Cardiac septum (tissue), 1 donor: ENCODE measurements around the gene AFF3. TPM values are rescaled to one million over a fixed set of nuclear protein-coding genes. Genes with fewer than 3 reads are reported as not detected.
"Not testable (repeated sequence)": the region's sequence is repeated elsewhere in the genome, so short reads cannot be mapped to it uniquely, and the experiment has no call there.

ENCODE experiments used
- DNase-seq: peaks from one replicate; pipeline ENCODE4 v3.0.0-alpha.2; 2020; ENCODE audit warnings: low spot score
- intact Hi-C: fragments of 100-400 bp; cut with DNase I; formaldehyde crosslinking; loops from one replicate; pipeline ENCODE4 v1.14.0; 2022
- total RNA-seq: library from RNA; stranded (reverse); fragmentation: NEBNext Ultra II Directional; extraction: Animal tissue kit (Norgen Biotek cat#: 25700); gene quantifications from one replicate; pipeline ENCODE4 v1.2.1, GENCODE V29; 2021
- donor health status: DM: no; HTN: no; CAD: no.

Gene AFF3
- total RNA-seq, 1 donor from 2014 or later: 6.7 TPM

DNA sequence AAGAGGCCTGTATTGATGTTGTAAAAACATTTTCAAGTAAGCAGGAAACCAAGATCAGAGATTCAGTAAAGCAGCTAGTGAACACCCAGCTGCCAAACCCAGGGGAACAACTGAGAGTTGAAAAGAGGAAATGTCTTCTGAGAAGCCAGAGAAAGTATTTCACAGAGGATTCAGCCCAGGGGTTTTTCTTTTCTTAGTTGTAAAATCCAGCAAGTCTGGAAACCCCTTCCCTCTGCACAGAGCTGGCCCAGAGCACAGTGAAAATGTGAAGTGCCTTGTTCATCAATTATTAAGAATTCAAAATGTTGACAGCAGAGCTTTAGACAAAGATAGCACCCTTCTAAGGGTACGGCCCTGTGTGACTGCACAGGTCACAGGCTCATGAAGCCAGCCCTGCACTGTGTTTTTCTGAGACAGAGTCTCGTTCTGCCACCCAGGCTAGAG, 28.4 kb downstream of the AFF3 start:
- intact Hi-C loops: no loop called here
- no peak for DNase-seq

DNA sequence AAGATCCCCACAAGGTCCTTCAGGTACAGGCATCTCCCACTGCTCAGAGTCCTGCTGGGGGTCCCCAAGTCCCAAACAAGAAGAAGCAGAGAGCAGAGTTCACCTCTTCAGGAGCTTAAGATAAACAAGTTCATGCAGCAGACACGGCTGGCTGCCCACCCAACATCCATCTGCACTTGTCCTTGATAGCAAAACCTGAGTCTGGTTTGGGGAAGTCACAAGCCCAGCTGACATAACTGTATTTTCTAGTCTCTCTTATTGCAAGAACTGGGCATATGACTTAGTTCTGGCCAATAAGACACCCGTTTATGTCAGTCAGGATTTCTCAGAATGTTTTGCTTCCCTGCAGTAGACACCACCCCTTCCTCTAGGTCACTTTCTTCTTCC, 31.8 kb downstream of the AFF3 start:
- no peak for DNase-seq
- intact Hi-C loops: no loop called here

DNA sequence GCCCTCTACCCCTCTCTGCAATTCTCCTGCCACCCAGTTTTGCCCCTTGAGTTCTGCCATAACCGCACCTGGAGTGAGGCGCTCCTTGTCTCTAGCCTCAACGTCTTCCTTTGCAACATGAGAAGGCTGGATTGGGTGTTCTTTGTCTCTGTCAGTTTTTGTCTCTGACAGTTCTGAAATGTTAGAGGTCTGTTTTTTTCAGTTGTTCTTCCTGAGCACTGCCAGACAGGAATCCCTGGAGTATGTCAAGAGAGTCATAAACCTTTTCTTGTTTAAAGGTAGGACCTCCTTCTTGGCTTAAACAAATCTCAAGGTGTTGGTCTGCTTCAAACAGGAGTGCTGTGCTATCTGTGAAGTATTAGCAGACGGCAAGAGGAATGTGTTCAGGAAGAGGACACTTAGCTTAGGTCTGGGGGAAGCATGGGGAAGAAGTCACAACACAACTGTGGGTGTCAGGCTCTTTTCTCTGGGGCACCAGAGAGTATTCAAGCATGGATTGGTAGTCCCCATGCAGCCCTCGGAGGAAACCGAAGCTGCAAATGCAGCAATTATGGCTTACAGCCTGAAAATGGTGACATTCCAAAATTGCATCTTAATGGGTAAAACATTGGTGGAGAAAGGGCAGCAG, 32.3 kb downstream of the AFF3 start:
- intact Hi-C loops: loop anchor here (10.0 kb wide), 1 partner anchor 105 kb away; no protein-coding TSS in a partner anchor

DNA sequence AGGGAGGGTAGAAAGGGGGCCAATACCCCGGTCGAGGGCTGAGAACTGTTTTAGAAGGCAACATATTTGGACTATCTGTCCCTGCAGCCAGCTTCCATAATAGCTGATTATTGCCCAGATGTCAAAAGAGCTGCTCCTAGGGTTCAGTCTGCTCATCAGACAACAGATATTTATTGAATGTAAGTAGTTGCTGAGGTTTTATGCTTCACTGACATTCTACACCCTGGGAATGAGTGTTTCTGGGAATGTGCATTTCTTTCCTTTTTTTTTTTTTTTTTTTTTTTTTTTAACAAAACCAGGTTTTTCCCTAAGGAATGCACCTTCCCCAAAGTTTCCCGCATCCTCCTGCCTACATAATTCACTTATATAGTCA, 33.8 kb downstream of the AFF3 start:
- DNase-seq: not testable (repeated sequence)
- intact Hi-C loops: loop anchor here (10.0 kb wide), 1 partner anchor 106 kb away; no protein-coding TSS in a partner anchor

More for the DNA sequence above, 32.3 kb downstream of the AFF3 start:
- no peak for DNase-seq

DNA sequence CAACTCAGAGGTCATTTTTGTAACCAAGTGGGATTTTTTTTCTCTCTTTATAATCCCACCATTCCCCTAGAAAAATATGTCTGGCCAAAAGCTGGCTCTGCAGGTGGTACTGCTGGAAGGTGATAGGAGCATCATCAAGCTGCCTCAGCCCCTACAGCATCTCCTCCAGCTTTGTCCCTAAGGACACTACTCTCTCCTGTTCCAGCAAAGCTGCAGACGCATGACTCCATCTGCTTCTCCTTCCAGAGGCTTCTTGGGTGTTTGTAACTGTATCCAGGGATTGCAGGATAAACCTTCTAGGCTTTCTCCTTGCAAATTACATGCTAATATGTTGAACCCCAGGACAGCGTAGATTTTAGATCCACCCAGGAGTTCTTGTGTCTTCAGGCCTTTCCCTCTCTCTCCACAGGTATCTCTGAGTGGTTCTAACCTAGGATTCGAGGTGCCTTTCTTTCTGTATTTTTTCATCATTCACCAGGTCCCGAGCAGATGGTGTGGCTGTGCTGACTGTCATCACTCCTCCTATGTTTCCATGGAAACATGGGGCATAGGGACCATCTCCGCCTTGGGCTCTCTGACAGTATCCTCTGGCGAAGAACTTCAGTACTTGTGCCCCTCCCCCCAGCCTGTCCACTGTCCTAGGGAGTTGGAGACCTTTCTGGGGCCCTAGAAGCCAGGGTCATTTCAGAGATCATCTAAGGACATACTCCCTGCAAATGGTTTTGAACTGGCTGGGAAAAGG, 34.3 kb downstream of the AFF3 start:
- intact Hi-C loops: loop anchor here (10.0 kb wide), 1 partner anchor 107 kb away; no protein-coding TSS in a partner anchor
- no peak for DNase-seq

DNA sequence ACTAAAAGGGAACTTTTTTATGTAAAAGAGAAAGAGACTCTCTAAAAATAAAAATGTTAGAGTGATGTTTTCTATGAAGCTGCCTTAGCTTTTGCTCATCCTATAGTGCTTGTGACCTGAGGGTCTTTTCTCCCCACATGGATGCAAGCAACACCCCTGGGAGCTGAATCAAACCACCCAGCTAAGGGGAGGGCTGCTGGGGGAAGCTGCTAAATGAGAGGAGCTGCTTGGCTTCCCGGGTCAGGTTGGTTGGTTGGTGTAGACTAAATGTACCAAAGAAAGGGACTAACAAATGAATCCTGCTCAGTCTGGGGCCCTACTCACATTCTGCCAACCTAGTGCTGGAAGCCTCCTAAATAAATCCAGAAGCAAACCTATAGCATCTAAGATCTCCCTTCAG, 35.0 kb downstream of the AFF3 start:
- intact Hi-C loops: loop anchor here (10.0 kb wide), 1 partner anchor 107 kb away; no protein-coding TSS in a partner anchor
- no peak for DNase-seq

DNA sequence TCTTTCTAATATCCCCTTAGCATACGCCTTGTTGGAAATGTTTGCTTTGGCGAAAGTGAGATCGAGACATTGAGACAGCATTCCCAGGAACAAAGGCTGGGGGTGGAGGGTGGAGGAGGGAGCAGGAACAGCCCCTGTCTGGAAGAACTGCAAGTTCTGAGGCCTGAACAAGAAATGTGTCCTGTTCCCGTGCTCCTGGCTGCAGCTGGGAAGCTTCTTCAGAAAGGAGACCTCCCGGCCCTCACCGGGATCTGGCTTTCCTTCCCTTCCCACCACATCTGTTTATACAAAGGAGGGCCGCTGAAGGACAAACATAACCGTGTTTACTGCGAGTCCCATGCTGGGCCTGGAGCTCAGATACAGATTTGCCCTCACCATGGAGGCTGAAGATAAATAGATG, 35.9 kb downstream of the AFF3 start:
- no peak for DNase-seq
- intact Hi-C loops: loop anchor here (10.0 kb wide), 1 partner anchor 108 kb away; no protein-coding TSS in a partner anchor

DNA sequence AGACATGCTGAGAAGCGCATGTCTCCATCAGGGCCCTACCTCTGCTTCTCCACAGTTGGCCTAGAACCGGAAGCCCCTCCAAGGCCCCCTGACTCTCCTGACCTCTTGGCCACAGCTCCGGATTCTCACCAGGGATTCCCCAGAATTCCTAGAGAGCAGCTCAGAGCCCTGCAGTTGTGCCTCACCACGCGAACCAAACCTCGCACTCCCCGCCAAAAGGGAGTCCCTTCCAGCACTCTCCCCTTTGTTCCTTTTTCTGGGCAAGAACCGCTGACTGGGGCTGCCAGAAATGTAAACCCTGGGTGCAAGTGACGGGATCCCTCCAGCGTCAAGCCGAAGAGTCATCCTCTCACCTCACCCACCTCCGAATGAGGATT, 36.7 kb downstream of the AFF3 start:
- intact Hi-C loops: loop anchor here (10.0 kb wide), 1 partner anchor 109 kb away; no protein-coding TSS in a partner anchor
- no peak for DNase-seq

DNA sequence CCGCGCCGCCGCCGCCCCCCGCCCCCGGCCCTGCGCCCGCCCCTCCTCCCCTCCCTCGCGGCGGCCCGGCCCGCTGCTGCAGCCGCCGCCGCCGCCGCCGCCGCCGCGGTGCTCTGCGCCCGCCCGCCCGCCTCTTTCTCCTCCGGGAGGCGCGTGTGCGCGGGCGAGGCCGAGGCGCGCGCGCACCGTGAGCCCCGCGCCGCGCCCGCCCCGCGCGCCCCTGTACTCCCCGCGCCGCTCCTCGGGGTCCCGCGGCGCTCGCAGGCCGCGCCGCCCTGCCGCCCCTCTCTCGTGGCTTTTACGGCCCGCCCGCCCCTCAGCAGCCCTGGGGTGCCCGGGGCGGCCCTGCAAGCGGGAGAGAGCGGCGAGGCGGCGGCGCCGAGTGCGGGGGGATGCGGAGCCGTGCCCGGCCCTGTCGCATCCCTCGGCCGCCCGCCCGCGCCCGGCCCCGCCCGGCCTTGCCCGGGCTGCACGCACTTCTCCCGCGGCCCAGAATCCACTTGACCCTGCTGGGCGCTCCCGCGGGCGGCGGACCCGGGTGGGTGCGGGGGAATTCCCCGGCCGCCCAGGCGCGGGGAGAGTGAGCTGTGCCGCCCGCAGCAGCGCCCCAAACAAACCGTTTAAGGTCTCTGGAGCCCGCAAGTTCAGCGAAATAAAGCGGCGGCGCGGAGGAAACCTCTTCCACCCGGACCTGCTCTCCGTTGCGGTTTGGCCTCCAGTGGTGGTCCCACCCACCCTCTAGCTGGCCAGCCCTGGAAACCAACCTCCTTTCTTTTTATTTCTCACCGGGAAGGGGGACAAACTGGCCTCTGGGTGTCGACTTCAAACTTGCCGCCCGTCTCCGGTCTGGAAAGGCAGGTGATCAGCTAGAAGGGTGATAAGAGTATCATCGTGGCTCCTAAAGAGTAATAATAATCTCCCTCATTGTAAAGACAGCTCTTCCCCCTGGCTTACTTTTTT, 37.4 kb downstream of the AFF3 start:
- no peak for DNase-seq
- intact Hi-C loops: loop anchor here (10.0 kb wide), 1 partner anchor 110 kb away; no protein-coding TSS in a partner anchor

DNA sequence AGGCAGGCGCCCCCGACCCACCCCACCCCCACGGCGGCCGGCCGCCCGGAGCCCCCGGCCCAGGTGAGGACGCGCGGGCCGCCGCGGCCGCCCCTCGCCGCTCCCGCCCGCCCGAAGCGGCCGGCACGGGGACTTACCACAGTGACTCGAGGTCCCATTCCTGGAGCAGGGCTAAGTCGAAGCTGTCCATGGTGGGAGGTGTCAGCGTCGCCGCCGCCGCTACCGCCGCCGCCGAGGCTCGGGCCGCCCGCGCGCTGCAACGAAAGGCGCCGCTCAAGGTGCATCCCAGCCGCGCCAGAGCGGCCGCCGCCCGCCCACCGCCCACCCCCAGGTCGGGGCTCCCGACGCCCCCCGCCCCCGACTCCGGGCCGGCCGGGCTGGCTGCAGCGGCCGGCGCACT, 38.1 kb downstream of the AFF3 start:
- not testable (repeated sequence) for DNase-seq
- intact Hi-C loops: loop anchor here (10.0 kb wide), 1 partner anchor 111 kb away; no protein-coding TSS in a partner anchor

DNA sequence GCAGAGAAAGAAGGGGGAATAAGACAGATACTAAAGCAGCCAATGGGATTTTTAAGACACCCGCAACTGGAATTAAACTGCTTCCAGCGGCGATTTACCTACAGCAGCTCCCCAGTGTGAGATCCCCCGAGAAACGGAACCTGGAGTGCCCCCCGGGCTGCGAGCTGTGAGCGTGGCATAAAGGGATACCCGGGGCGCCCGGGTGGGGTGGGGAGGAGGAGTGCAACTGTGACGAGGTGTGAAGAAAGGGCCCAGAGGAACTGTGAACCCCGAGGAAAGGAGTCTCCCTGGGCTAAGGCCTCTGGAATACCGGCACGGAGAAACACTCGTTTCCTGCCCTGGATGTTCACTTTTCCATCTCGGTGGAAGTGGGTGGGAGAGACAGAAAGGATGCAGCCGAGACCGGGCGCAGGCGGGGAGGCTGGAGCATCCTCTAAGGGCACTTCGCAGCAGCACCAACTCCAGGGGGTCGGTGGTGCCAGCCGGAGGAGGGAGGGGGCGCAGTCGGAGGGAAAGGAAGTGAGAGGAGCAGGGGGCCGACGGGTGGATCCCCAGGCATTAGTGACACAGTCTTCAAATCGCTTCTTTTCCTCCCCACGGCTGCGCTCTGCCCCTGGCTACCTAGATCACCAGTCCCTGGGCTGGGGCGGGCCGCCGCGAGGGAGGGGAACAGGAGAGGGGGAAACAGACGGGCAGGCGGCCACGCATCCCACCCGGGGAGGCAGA, 38.7 kb downstream of the AFF3 start:
- intact Hi-C loops: loop anchor here (10.0 kb wide), 1 partner anchor 111 kb away; no protein-coding TSS in a partner anchor
- not testable (repeated sequence) for DNase-seq

DNA sequence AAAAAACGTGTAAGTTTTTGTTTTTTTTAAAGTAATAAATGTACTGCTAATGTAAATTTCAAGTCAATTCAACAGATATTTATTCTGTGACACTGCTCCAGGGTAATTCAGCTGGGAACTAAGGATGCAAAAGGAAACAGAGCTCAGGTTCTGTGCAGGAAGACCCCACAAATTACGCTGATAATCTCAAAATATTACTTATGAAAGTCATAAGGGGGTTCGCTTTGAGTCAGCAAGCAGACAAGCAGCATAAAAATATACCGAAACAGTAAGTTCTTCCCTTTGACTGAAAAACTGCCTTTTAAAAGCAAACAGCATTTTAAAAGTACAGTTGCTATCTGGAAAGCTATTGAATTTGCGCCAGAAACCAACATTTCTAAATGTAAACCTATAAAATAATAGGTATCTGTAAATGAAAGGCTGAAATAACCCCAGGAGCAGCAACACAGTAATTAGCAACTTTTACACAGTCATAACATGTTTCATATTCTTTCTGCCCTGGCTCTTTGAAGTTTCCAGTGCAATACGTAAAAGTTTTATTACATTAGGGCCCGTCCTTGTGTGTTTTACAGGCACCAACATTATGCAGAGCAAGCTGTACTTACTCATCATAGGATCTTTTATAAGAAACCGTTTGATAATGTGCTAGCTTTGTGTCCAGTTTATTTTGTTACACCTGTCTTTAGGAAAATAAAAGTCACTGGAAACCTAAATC, 39.8 kb downstream of the AFF3 start:
- intact Hi-C loops: loop anchor here (10.0 kb wide), 1 partner anchor 112 kb away; no protein-coding TSS in a partner anchor
- not testable (repeated sequence) for DNase-seq

DNA sequence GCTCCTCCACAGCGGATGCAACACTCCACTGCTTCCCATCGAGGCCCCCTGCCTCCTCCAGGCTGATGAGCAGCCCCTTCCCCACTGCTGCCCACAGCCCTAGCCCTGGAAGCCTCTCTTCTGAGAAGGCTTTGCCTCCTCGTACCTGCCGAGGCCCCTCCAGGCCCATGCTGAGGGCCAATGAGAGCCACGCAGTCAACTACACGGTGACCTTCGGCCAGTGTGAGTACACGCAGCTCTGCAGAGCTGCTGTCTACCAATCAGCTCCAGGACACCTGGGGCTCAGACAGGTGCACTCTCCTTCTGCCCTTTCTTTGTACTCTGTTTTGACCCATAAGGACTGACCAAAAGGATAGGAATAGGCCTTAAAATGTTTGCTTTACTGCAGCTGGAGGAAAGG, 43.5 kb downstream of the AFF3 start:
- intact Hi-C loops: not testable (repeated sequence)

DNA sequence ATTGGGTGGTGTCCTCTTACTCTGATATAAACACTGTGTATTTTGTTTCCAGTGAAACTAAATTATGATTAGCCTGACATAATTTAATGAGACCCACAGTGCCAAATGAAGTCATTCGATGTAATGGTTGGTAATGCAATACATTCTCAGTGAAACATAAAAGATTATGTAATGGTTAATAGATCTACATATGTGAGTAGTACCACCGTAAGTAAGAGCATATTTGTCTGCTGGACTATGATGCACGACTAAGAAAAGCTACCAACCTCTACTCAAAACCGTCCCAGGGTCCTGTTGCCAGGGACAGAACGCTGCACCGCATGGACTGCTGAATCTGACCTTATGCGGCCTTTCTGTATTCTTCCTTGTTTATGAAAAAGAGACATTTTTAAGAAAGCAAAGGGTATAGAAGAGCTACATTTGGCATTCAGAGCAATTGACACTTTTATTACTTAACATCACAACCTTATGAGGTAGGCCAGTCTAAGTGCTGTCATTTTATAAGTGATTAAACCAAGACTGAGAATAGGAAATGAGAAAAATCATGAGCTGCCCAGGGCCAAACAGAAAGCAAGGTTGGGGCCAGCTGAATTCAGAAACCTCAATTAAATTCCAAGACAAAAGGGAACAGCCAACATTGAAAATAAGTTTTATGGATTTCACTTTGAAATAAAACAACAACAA, 44.6 kb downstream of the AFF3 start:
- intact Hi-C loops, DNase-seq: not testable (repeated sequence)

More for the DNA sequence above, 43.5 kb downstream of the AFF3 start:
- DNase-seq: not testable (repeated sequence)

DNA sequence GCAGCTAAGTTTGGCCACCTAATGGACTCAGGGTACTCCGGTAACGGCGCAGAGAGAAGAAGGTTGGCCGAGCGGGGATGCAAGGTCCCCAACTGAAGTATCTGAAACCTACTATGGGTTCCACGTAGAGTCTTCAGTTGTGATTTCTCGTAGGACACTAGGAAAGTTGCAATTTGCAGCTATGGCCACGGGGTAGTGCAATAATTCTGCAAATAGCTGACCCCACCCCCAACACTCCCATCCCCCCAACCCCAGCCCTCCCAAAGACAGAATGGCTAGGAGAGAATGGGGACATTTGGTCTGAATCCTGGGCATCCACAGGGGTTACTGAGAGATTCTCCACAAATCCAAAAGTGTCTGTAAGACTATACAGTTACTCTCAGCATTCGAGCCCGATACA, 46.5 kb downstream of the AFF3 start:
- DNase-seq, intact Hi-C loops: not testable (repeated sequence)

DNA sequence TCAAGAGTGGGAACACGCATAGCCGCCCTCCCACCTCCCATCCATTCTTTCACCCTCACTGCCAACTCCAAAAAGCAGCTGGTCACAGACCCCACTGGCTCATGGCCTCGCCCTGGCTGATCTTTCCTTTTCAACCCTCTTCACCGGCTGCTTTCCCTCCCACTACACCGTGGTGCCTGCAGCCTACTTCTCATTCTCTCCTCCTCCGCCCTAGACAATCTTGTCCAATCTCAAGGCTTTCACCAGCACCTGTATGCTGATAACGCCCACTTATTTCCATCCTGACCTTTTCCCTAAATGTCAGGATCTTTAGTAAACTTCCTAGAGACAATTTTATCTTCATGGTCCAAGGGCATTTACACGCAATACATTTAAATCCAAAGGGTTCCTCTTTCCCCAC, 50.6 kb downstream of the AFF3 start:
- DNase-seq, intact Hi-C loops: not testable (repeated sequence)

DNA sequence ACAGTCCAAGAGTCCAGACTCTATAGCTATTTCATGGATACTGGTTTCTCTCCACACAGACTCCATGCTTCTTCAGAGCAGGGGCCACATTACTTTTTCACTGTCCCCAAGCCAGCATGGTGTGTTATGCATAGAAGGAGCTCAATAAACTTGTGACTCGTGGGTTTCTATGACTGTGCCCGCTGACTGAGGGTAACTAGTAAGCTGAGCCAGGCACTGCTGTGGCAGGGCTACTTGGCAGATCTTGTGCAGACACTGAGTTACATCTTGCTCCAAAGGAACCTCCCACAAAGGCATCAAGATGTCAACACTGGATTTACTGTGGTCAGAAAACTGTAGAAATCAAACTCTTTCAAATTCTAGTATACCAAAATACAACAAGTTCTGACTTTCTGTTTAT, 56.6 kb downstream of the AFF3 start:
- DNase-seq, intact Hi-C loops: not testable (repeated sequence)
